ENCODE results near the gene GLYATL2.

Gene GLYATL2

GRCh38 chr11:58801302-58801701 lies 43.2 kb downstream of the GLYATL2 start:
- DNase-seq (ENCODE audit: low read depth in 2 of 2): no peak

GRCh38 chr11:58796333-58796732 lies 48.2 kb downstream of the GLYATL2 start:
- DNase-seq (ENCODE audit: low read depth in 2 of 2): no peak

GRCh38 chr11:58788355-58789023 lies 56.0 kb downstream of the GLYATL2 start:
- DNase-seq (ENCODE audit: low read depth in 2 of 2): peak in 1 of 2 donors; percentile 10

- no peak for DNase-seq (ENCODE audit: low read depth in 2 of 2)
These were observed 56.6 kb downstream of the GLYATL2 start for GRCh38 chr11:58787903-58788302.

- no peak for DNase-seq (ENCODE audit: low read depth in 2 of 2)
These were observed 57.8 kb downstream of the GLYATL2 start for GRCh38 chr11:58786693-58787092.

- no peak for DNase-seq (ENCODE audit: low read depth in 2 of 2)
These were observed 59.5 kb downstream of the GLYATL2 start for GRCh38 chr11:58784995-58785394.

Measured in stimulated activated CD8-positive, alpha-beta memory T cell treated with anti-CD3 and anti-CD28 coated beads, Interleukin-15, amount 100 ng/mL, for 48 hours (primary cell).